Measurements from ENCODE around the gene CYLD. TPM values are rescaled to one million over a fixed set of nuclear protein-coding genes. Genes with fewer than 3 reads are reported as not detected.
A peak's percentile ranks its signal among the peaks of the same experiment; 100 is the strongest.

The CYLD gene
- total RNA-seq = 100 to 1,000 TPM; 135 to 195 TPM

DNA sequence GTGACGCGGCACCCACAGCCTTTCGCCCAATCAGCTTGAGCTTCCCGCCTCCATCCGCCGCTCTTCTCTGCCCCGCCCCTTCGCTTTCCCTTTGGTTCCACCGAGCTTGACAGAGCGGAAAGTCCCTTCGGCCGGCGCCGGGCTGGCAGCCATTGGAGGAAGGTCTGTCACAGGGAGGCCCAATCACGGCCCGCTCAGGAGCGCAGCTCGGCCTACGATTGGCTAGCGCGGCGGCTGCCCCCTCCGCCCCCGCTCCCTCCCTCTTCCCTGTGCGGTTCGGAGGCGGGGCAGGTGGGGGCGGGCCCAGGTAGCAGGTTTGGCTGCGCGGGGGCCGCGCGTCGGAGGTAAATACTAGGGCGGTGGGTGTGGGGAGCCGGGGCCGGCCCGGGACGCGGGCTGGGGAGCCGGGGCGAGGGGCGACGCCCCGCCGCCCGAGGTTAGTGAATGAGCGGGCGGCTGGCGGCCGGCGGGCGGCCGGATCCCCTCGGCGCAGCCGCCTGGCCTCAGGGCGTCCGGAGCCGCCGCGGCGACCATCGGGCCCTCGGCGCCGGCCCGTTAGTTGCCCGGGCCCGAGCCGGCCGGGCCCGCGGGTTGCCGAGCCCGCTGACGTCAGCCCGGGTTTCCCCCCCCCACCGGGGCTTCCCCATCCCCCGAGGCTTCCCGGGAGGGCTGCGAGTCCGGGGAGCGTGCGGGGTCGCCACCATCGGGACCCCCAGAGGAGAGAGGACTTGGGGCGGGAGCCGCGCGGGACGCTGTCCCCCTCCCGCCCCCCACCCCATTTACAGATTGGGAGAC lies at the start of gene CYLD:
TSS of gene CYLD (plus strand) at position 306 of the 795 bp plus-strand sequence. CDS start 7,613 bp downstream, outside the sequence.
- peaks cover 31% of the 10 kb centered on the region for H3K36me3 Mint-ChIP-seq
- H3K4me1 Mint-ChIP-seq = peaks cover 38% of the 10 kb centered on the region

DNA sequence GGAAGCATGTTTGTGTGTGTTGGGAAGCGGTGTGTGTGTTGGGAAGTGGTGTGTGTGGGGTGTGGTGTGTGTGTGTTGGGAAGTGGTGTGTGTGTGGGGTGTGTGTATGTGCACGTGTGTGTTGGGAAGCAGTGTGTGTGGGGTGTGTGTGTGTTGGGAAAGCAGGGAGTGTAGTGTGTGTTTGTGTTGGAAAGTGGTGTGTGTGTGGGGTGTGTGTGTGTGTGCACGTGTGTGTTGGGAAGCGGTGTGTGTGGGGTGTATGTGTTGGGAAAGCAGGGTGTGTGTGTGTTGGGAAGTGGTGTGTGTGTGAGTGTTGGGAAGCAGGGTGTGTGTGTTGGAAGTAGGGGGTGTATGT lies 49.3 kb upstream of the CYLD start:
- H3K4me3 Mint-ChIP-seq = peak overlapping the region; percentile 69
- H3K9me3 Mint-ChIP-seq (ENCODE audit: low read depth) = no peaks in the 10 kb centered on the region
- no peak overlapping the region for H3K27ac Mint-ChIP-seq
- peaks cover 50% of the 10 kb centered on the region for H3K4me1 Mint-ChIP-seq
- CTCF ChIA-PET = no interaction called here
- no peaks in the 10 kb centered on the region for H3K27me3 Mint-ChIP-seq
- no peak for ATAC-seq
- no peak for DNase-seq
- peaks cover 5% of the 10 kb centered on the region for H3K36me3 Mint-ChIP-seq

More for the DNA sequence above, at the start of gene CYLD:
- CTCF ChIA-PET = interaction anchor here (0.7 to 13.0 kb wide), 15 partner anchors 14 to 717 kb away, joined by 3 to 252 read pairs (median 4); partner anchors contain the start of gene CNEP1R1
- DNase-seq (peak; percentile 100), ATAC-seq (peak; percentile 95)
- Mint-ChIP-seq H3K27me3 (no peaks in the 10 kb centered on the region), H3K27ac (peak within 1 kb of the TSS; percentile 95), H3K9me3 (ENCODE audit: low read depth) (no peaks in the 10 kb centered on the region), H3K4me3 (peak within 1 kb of the TSS; percentile 93)

DNA sequence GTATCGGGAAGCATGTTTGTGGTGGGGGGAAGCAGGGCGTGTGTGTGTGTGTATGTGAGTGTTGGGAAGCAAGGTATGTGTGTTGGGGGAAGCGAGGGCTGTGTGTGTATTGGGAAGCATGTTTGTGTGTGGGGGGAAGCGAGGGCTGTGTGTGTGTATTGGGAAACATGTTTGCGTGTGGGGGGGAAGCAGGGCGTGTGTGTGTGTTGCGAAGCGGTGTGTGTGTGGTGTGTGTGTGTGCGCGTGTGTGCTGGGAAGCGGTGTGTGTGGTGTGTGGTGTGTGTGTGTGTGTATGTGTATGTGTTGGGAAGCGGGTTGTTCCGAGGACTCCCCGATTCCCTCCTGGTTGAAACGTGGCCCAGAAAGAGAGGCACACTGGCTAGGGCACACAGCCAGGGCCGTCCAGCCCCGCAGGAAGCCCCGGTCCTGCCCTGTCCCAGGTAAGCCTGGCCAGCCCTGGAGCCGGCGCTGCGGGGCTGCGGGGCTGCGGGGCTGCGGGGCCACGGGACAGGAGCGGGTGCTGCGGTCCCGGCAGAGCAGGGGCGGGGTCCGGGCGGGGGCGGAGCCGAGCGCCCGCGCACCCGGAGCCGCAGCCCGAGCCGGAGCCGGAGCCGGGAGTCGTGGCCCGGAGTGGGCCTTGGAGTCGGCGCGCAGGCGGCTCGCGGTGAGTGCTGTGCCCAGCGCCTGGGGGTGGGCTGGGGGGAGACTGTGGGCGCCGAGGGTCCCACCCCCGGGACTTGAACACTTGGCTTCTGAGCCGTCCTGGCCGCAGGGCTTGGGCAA lies 48.7 kb upstream of the CYLD start, which contains the start of gene NOD2:
TSS of gene NOD2 (plus strand) at position 608 of the 783 bp plus-strand sequence. CDS start 5,890 bp downstream, outside the sequence.
- Mint-ChIP-seq H3K27ac (peak within 1 kb of the TSS; percentile 59), H3K36me3 (peaks cover 5% of the 10 kb centered on the region), H3K4me3 (peak within 1 kb of the TSS; percentile 77), H3K27me3 (no peaks in the 10 kb centered on the region), H3K4me1 (peaks cover 56% of the 10 kb centered on the region), H3K9me3 (ENCODE audit: low read depth) (no peaks in the 10 kb centered on the region)
- ATAC-seq (peak; percentile 62), DNase-seq (no peak)
- CTCF ChIA-PET = interaction anchor here (0.8 to 5.2 kb wide), 3 partner anchors 8 to 53 kb away, joined by 4 to 31 read pairs (median 10); no protein-coding TSS in a partner anchor

DNA sequence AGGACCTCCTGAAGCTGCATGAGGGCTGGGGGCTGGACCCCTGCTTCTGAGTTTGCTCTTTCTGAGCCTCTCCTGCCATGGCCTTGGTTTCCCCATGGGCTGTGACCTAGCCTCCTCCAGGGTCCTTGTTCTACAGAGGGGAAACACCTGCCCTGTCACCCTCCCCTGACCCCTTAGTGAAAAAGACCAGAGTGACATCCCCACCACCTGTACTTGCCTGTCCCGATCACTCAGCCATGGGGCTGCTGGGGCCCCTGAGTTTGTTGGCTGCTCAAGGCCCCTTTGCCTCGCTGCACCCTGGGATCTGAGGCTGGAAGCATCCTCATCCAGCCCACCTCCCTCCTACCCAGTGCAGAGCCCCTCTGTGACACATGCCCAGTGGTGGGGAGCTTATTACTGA lies 47.7 kb upstream of the CYLD start:
- Mint-ChIP-seq H3K9me3 (ENCODE audit: low read depth) (no peaks in the 10 kb centered on the region), H3K4me1 (peaks cover 62% of the 10 kb centered on the region), H3K4me3 (peak overlapping the region; percentile 77), H3K27ac (peak overlapping the region; percentile 34), H3K36me3 (peaks cover 5% of the 10 kb centered on the region), H3K27me3 (no peaks in the 10 kb centered on the region)
- CTCF ChIA-PET = interaction anchor here (0.8 to 5.2 kb wide), 3 partner anchors 9 to 52 kb away, joined by 4 to 31 read pairs (median 10); no protein-coding TSS in a partner anchor
- DNase-seq (no peak), ATAC-seq (no peak)

DNA sequence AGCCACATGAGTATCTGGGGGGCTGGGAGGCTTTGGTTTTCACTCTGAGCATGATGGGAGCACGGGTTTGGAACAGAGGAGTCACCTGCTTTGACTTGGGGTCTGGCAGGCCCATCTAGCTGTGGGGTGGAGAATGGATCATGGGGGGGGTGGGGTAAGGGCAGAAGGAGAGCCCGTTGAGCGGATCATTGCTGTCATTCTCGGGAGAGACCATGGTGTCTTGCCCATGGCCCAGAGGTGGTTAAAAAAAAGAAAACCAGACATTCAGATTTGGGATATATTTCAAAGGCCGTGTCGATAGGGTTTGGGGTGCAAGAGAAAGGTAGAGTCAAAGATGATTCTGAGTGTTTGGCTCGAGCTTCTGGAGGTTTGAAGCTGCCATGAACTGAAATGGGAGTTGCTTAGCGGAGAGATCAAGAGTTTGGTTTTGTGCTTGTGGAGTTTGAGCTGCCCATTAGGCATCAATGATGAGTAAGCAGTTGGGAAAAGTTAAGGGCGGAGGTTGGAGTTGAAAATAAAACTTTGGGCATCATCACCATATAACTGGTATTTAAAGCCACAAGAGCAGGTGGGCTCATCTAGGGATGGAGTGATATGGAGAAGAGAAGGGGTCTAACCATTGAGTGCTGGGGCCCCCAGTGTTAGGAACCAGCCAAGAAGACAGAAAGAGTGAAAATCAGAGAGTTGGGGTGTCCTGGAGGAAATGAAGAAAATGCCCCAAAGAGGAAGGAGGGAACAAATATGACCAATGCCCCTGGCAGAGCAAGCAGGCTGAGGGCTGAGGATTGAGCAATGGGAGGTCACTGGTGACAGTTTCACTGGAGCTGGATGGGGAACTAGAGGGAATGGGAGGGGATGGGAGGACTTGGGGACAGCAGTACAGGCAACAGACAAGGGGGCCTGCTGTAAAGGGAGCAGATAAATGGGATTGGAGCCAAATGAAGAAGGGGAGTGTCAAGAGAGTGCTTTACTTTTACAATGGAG lies 46.6 kb upstream of the CYLD start:
- Mint-ChIP-seq H3K4me3 (no peak overlapping the region), H3K9me3 (ENCODE audit: low read depth) (no peaks in the 10 kb centered on the region)
- DNase-seq = no peak

DNA sequence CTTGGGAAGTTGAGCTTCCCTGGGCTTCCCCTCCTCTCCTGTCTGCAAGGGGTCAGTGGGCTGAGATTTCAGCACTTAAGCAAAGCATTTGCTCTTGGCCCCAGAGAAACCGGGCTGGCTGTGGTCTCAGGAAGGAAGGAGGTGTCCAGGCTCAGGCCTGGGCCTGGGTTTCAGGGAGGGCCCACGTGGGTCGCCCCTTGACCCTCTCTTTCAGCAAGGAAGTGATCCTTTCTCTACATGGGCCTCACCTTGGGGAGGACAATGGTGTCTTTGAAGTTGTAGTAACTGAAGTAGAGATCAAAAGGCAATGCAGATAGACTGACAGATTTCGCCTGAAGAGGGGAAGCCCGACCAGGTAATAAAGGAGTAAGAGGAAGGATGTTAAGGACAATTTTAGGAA lies 45.8 kb upstream of the CYLD start:
- CTCF ChIA-PET = interaction anchor here (0.9 to 5.2 kb wide), 5 partner anchors 11 to 110 kb away, joined by 3 to 31 read pairs (median 8); partner anchors contain the start of gene CYLD
- H3K4me1 Mint-ChIP-seq = peaks cover 69% of the 10 kb centered on the region
- no peak for ATAC-seq
- no peak for DNase-seq
- H3K27me3 Mint-ChIP-seq = no peaks in the 10 kb centered on the region
- H3K9me3 Mint-ChIP-seq (ENCODE audit: low read depth) = no peaks in the 10 kb centered on the region
- H3K27ac Mint-ChIP-seq = peak overlapping the region; percentile 93
- peak overlapping the region; percentile 37 for H3K4me3 Mint-ChIP-seq
- peaks cover 12% of the 10 kb centered on the region for H3K36me3 Mint-ChIP-seq

More for the DNA sequence above, 46.6 kb upstream of the CYLD start:
- peaks cover 5% of the 10 kb centered on the region for H3K36me3 Mint-ChIP-seq
- H3K27ac Mint-ChIP-seq = peak overlapping the region; percentile 93
- H3K27me3 Mint-ChIP-seq = no peaks in the 10 kb centered on the region
- ATAC-seq = no peak
- H3K4me1 Mint-ChIP-seq = peaks cover 69% of the 10 kb centered on the region
- CTCF ChIA-PET = interaction anchor here (0.7 to 5.2 kb wide), 5 partner anchors 10 to 41 kb away, joined by 3 to 31 read pairs (median 8); partner anchors contain the start of gene SNX20

DNA sequence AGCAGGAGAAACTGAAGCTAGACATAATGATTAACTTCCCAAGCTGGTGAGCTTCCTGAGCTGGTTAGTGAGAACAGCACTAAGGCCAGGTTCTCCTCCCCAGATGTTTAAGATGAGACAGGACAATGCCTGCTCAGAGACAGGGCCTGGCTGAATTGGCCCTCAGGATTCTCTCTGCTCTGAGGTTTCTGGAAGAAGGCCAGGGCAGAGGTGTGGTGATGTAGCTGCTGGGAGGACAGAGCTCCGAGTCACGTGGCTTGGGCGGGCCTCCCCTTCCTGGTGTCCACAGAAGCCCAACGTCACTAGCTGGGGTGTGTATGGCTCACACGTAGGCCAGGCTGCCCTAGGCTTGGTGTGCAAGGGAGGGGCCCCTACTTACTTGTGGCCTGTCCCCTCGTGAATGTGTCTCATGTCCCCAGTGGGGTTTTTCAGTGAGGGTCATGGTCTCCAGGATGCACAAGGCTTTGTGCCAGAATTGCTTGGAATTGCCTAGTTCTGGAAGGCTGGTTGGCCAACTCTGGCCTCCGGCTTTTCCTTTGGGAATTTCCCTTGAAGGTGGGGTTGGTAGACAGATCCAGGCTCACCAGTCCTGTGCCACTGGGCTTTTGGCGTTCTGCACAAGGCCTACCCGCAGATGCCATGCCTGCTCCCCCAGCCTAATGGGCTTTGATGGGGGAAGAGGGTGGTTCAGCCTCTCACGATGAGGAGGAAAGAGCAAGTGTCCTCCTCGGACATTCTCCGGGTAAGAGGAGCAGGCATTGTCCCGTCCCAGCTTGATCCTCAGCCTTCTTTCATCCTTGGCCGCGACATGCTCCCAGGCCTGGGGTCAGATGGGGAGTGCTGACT lies 45.1 kb upstream of the CYLD start:
- H3K4me1 Mint-ChIP-seq = peaks cover 72% of the 10 kb centered on the region
- H3K4me3 Mint-ChIP-seq = peak overlapping the region; percentile 82
- ATAC-seq (peak; percentile 75), DNase-seq (peak; percentile 86)
- no peaks in the 10 kb centered on the region for H3K27me3 Mint-ChIP-seq
- CTCF ChIA-PET = interaction anchor here (0.9 to 5.2 kb wide), 6 partner anchors 12 to 109 kb away, joined by 3 to 31 read pairs (median 6); partner anchors contain the start of gene CYLD
- H3K36me3 Mint-ChIP-seq = peaks cover 18% of the 10 kb centered on the region
- H3K9me3 Mint-ChIP-seq (ENCODE audit: low read depth) = no peaks in the 10 kb centered on the region
- peak overlapping the region; percentile 93 for H3K27ac Mint-ChIP-seq

DNA sequence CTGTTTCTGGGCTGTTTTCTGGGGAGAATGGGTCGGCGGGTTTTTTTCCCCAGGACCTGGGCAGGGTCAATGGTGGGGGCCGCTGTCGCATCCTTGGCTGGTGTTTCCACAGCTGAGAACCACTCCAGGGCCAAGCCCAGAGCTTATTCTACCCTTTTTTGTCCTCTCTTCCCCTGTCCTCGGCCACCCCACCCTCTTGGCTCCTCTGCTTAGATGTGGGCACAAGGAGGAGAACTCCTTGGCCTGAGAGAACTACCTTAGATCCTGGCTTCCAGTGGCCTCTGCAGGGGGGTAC lies 44.5 kb upstream of the CYLD start:
- no peaks in the 10 kb centered on the region for H3K27me3 Mint-ChIP-seq
- peak overlapping the region; percentile 93 for H3K27ac Mint-ChIP-seq
- CTCF ChIA-PET = interaction anchor here (0.9 to 5.2 kb wide), 6 partner anchors 10 to 109 kb away, joined by 3 to 31 read pairs (median 4); no protein-coding TSS in a partner anchor
- ATAC-seq (no peak), DNase-seq (no peak)
- H3K4me1 Mint-ChIP-seq = peaks cover 70% of the 10 kb centered on the region
- H3K4me3 Mint-ChIP-seq = peak overlapping the region; percentile 82
- H3K36me3 Mint-ChIP-seq = peaks cover 20% of the 10 kb centered on the region
- H3K9me3 Mint-ChIP-seq (ENCODE audit: low read depth) = no peaks in the 10 kb centered on the region

DNA sequence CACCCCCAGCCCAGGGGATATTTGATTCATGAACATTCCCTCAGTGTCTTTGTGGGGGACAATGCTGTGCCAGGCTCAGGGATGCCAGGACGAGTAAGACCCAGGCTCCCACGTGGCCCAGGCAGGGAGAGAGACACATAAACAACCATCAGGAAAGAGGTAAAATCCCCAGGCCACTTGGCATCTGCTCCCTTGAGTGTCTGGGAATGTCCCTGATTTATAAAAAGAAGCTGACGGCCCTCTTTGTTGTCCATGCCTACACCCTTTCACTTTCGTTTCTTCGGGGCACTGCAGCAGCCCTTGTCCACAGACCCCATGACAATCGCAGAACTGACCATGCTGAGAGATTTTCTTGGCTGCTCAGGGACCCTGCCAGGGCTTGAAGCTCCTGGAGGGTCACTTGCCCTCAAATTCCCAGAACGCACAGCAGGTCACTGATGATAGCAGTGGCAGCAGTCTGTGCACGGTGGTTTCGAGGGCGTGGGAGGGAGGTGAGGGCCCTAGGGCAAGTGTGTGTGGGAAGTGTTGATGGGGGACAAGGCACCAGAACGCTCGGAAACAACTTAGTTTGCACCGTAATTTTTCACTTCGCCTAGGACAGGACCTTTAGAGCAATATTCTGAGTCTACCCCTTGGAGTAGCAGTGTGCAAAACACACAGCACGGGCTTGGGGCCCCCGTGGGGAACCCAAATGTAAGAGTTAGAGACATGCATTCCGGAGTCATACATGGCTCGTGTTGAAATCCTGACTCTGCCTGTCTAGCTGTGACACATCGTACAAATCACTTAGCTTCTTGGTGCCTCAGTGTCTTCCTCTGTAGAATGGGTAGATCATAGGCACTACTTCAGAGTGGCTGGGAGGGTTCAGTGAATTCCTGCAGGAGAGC lies 43.8 kb upstream of the CYLD start:
- ATAC-seq (peak; percentile 47), DNase-seq (peak; percentile 63)
- Mint-ChIP-seq H3K27me3 (no peaks in the 10 kb centered on the region), H3K27ac (peak overlapping the region; percentile 93), H3K9me3 (ENCODE audit: low read depth) (no peaks in the 10 kb centered on the region), H3K4me3 (peak overlapping the region; percentile 82), H3K4me1 (peaks cover 65% of the 10 kb centered on the region), H3K36me3 (peaks cover 25% of the 10 kb centered on the region)
- CTCF ChIA-PET = interaction anchor here (0.8 to 5.2 kb wide), 10 partner anchors 11 to 108 kb away, joined by 3 to 31 read pairs (median 4); no protein-coding TSS in a partner anchor

DNA sequence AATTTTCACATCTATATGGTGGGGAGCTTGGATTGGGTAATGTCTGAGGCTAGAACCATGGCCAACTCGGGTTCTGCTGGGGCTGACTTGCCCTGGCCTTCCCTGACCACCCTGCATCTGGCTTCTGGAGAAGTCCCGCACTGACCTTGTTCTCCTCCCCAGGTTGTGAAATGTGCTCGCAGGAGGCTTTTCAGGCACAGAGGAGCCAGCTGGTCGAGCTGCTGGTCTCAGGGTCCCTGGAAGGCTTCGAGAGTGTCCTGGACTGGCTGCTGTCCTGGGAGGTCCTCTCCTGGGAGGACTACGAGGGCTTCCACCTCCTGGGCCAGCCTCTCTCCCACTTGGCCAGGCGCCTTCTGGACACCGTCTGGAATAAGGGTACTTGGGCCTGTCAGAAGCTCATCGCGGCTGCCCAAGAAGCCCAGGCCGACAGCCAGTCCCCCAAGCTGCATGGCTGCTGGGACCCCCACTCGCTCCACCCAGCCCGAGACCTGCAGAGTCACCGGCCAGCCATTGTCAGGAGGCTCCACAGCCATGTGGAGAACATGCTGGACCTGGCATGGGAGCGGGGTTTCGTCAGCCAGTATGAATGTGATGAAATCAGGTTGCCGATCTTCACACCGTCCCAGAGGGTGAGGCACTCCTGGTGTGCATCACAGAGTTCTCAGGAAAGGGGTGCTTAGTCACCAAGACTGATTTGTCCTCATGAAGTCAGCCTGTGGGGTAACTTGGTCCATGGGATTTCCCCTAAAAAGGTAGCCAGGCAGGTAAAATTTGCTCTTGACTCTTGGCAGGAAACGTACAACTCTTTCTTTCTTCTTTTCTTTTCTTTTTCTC lies 42.3 kb upstream of the CYLD start:
- ATAC-seq = no peak
- peaks cover 6% of the 10 kb centered on the region for H3K9me3 Mint-ChIP-seq (ENCODE audit: low read depth)
- CTCF ChIA-PET = interaction anchor here (0.7 to 3.8 kb wide), 6 partner anchors 17 to 106 kb away, joined by 3 to 14 read pairs (median 4); no protein-coding TSS in a partner anchor
- no peak for DNase-seq
- peaks cover 57% of the 10 kb centered on the region for H3K4me1 Mint-ChIP-seq
- H3K27ac Mint-ChIP-seq = peak overlapping the region; percentile 70
- H3K4me3 Mint-ChIP-seq = no peak overlapping the region
- H3K27me3 Mint-ChIP-seq = no peaks in the 10 kb centered on the region
- peaks cover 36% of the 10 kb centered on the region for H3K36me3 Mint-ChIP-seq
